H1 (cell line): Measurements from ENCODE around the gene LEFTY2. TPM values are rescaled to one million over a fixed set of nuclear protein-coding genes. Genes with fewer than 3 reads are reported as not detected.

Experiments
- CTCF ChIA-PET: fragments of 300-600 bp; sonication (Branson Sonifier 250); formaldehyde crosslinking; loops from one replicate; lab custom pipeline; 2021; ENCODE audit not compliant: partially characterized antibody; lab: Charles Lee
- POLR2A ChIA-PET: fragments of 300-600 bp; sonication (Branson Sonifier 250); formaldehyde crosslinking; loops from one replicate; lab custom pipeline; 2021; ENCODE audit warnings: inconsistent platforms; ENCODE audit not compliant: partially characterized antibody; lab: Charles Lee
- DNase-seq, 2 experiments: peaks; one replicate each; pipeline versions ENCODE4 v3.0.0 to v3.0.0-alpha.2; 2010 to 2022; ENCODE audit warnings: low spot score in 2 of 2, low read depth in 1 of 2, mixed read lengths in 1 of 2
- FAIRE-seq: peaks from 2 replicates; lab custom pipeline; 2011; peaks lifted over from hg19 to GRCh38; lab: Jason Lieb, UNC
- H2AFZ ChIP-seq: 2 replicates; pipeline ENCODE4 v1.8.1; 2012; ENCODE audit warnings: low read length, inconsistent platforms
- H2AK5ac ChIP-seq: 2 replicates; pipeline ENCODE4 v1.6.1; 2013; ENCODE audit warnings: low read depth, low read length
- H2BK120ac ChIP-seq: replicated peaks from 2 replicates; pipeline ENCODE3; 2013; ENCODE audit warnings: low read depth, low read length, inconsistent platforms
- H2BK12ac ChIP-seq: 2 replicates; pipeline ENCODE4 v1.6.1; 2013; ENCODE audit warnings: low read depth, low read length
- H2BK15ac ChIP-seq: 2 replicates; pipeline ENCODE4 v1.6.1; 2013; ENCODE audit warnings: low read length
- H2BK20ac ChIP-seq: 2 replicates; pipeline ENCODE4 v1.6.1; 2013; ENCODE audit warnings: low read length
- H2BK5ac ChIP-seq: 2 replicates; pipeline ENCODE4 v1.6.1; 2013; ENCODE audit warnings: low read depth, low read length
- H3K14ac ChIP-seq: 2 replicates; pipeline ENCODE4 v1.6.1; 2013; ENCODE audit warnings: inconsistent platforms; ENCODE audit not compliant: insufficient read length
- H3K18ac ChIP-seq: 2 replicates; pipeline ENCODE4 v1.6.1; 2013; ENCODE audit warnings: low read length; ENCODE audit errors: extremely low read depth
- H3K23ac ChIP-seq: 2 replicates; pipeline ENCODE4 v1.6.1; 2013; ENCODE audit warnings: inconsistent platforms; ENCODE audit not compliant: insufficient read length
- H3K23me2 ChIP-seq: 2 replicates; pipeline ENCODE4 v1.6.1; 2013; ENCODE audit warnings: low read depth, low read length
- H3K27ac ChIP-seq: 2 replicates; pipeline ENCODE4 v1.6.1; 2011; ENCODE audit warnings: low read depth, low read length, inconsistent platforms
- H3K27me3 ChIP-seq, 4 experiments: replicated peaks in 1 of 4; 1 replicate in 1 of 4; 2 replicates in 3 of 4; pipeline versions ENCODE4 v1.6.1 to v1.8.1; 2011 to 2013; ENCODE audit warnings: low read length in 3 of 4, mild to moderate bottlenecking in 3 of 4, inconsistent platforms in 2 of 4, mixed read lengths in 2 of 4, moderate library complexity in 1 of 4; ENCODE audit not compliant: control insufficient read depth in 3 of 4, insufficient read depth in 3 of 4; ENCODE audit errors: extremely low read depth in 1 of 4
- H3K36me3 ChIP-seq, 4 experiments: 2 replicates each; pipeline versions ENCODE4 v1.6.1 to v1.8.1; 2011 to 2013; ENCODE audit warnings: mild to moderate bottlenecking in 4 of 4, low read length in 3 of 4, moderate library complexity in 2 of 4, control low read depth in 1 of 4, inconsistent platforms in 1 of 4; ENCODE audit not compliant: insufficient read depth in 4 of 4, control insufficient read depth in 2 of 4
- H3K4ac ChIP-seq: replicated peaks from 2 replicates; pipeline ENCODE3; 2013; ENCODE audit warnings: low read length, low read depth, mixed read lengths, inconsistent platforms; ENCODE audit not compliant: insufficient read length
- H3K4me1 ChIP-seq, 4 experiments: replicated peaks in 1 of 4; 1 replicate in 1 of 4; 2 replicates in 3 of 4; pipeline versions ENCODE4 v1.6.1 to v1.8.1; 2011 to 2013; ENCODE audit warnings: low read length in 3 of 4, inconsistent platforms in 2 of 4, mixed read lengths in 1 of 4; ENCODE audit not compliant: insufficient read depth in 4 of 4, control insufficient read depth in 3 of 4
- H3K4me2 ChIP-seq, 2 experiments: 2 replicates each; pipeline versions ENCODE4 v1.6.1 to v1.8.1; 2011 to 2013; ENCODE audit warnings: low read depth in 2 of 2, low read length in 2 of 2, control low read depth in 1 of 2, inconsistent platforms in 1 of 2, mild to moderate bottlenecking in 1 of 2; ENCODE audit not compliant: insufficient read depth in 1 of 2
- H3K4me3 ChIP-seq, 4 experiments: fragments of 200-600, 300-600 bp in 1 of 4; sonication (generic), shearing (Covaris generic), sonication (Bioruptor Twin) in 1 of 4; 2 replicates each; pipeline versions ENCODE4 v1.5.1 to v1.8.1; 2011 to 2016; ENCODE audit warnings: low read length in 4 of 4, low read depth in 3 of 4, control low read depth in 2 of 4, inconsistent platforms in 2 of 4, mild to moderate bottlenecking in 2 of 4, mixed read lengths in 1 of 4, moderate library complexity in 1 of 4; ENCODE audit not compliant: insufficient read depth in 2 of 4; ENCODE audit errors: extremely low read depth in 1 of 4
- H3K56ac ChIP-seq: replicated peaks from 2 replicates; pipeline ENCODE3; 2013; ENCODE audit warnings: low read depth, mild to moderate bottlenecking, mixed read lengths, low read length, inconsistent platforms; ENCODE audit not compliant: insufficient read length
- H3K79me1 ChIP-seq: 2 replicates; pipeline ENCODE4 v1.6.1; 2013; ENCODE audit warnings: low read depth, low read length, control low read depth
- H3K79me2 ChIP-seq, 2 experiments: 2 replicates each; pipeline versions ENCODE4 v1.6.1 to v1.8.1; 2012 to 2013; ENCODE audit warnings: low read length in 2 of 2, mild to moderate bottlenecking in 2 of 2, inconsistent platforms in 1 of 2; ENCODE audit not compliant: insufficient read depth in 2 of 2, control insufficient read depth in 1 of 2
- H3K9ac ChIP-seq, 4 experiments: replicated peaks in 1 of 4; 1 replicate in 1 of 4; 2 replicates in 3 of 4; pipeline versions ENCODE4 v1.6.1 to v1.8.1; 2011 to 2013; ENCODE audit warnings: low read depth in 3 of 4, low read length in 3 of 4, control low read depth in 2 of 4, mild to moderate bottlenecking in 2 of 4, moderate library complexity in 2 of 4, inconsistent platforms in 1 of 4; ENCODE audit errors: extremely low read depth in 1 of 4
- H3K9me3 ChIP-seq, 2 experiments: 2 replicates each; pipeline versions ENCODE4 v1.6.1 to v1.8.1; 2012 to 2013; ENCODE audit warnings: mild to moderate bottlenecking in 2 of 2, moderate library complexity in 2 of 2, control low read depth in 1 of 2, inconsistent platforms in 1 of 2, low read depth in 1 of 2, low read length in 1 of 2, mixed read lengths in 1 of 2; ENCODE audit not compliant: insufficient read depth in 2 of 2
- H4K20me1 ChIP-seq, 2 experiments: replicated peaks in 1 of 2; 2 replicates each; pipeline versions ENCODE3 to v1.8.1; 2011 to 2013; ENCODE audit warnings: inconsistent platforms in 2 of 2, low read length in 2 of 2, mild to moderate bottlenecking in 1 of 2; ENCODE audit not compliant: insufficient read depth in 2 of 2, control insufficient read depth in 1 of 2
- H4K5ac ChIP-seq: 2 replicates; pipeline ENCODE4 v1.6.1; 2013; ENCODE audit warnings: low read length, low read depth, mixed read lengths, inconsistent platforms; ENCODE audit not compliant: insufficient read length
- H4K8ac ChIP-seq: 2 replicates; pipeline ENCODE4 v1.8.0; 2013; ENCODE audit warnings: mild to moderate bottlenecking, moderate library complexity, low read length, inconsistent platforms; ENCODE audit not compliant: insufficient read depth; ENCODE audit errors: extremely low read depth
- H4K91ac ChIP-seq: replicated peaks from 2 replicates; pipeline ENCODE3; 2013; ENCODE audit warnings: low read length, mixed read lengths, inconsistent platforms; ENCODE audit not compliant: insufficient read length
- BCL11A ChIP-seq, 2 experiments: IDR thresholded peaks; one replicate each; pipeline ENCODE4 v1.6.1; 2011; ENCODE audit warnings: low read depth in 2 of 2, low read length in 2 of 2, mild to moderate bottlenecking in 2 of 2
- E2F6 ChIP-seq: IDR thresholded peaks from 2 replicates; pipeline ENCODE4 v1.6.1; 2012; ENCODE audit warnings: inconsistent platforms
- EZH2 ChIP-seq: fragments of 200-600 bp; sonication (generic); IDR thresholded peaks from 2 replicates; pipeline ENCODE4 v1.7.1; 2012; ENCODE audit warnings: low read depth, mild to moderate bottlenecking, moderate library complexity, low read length, inconsistent platforms; ENCODE audit not compliant: severe bottlenecking
- GTF2F1 ChIP-seq: IDR thresholded peaks from 2 replicates; pipeline ENCODE4 v1.6.1; 2012; ENCODE audit warnings: low read depth, low read length, improper control_type of control experiment, borderline replicate concordance
- KDM5A ChIP-seq: fragments of 200-600 bp; IDR thresholded peaks from 2 replicates; pipeline ENCODE4 v1.7.1; 2012; ENCODE audit warnings: mild to moderate bottlenecking, low read length, inconsistent platforms, mixed read lengths
- NRF1 ChIP-seq: IDR thresholded peaks from 2 replicates; pipeline ENCODE4 v1.6.1; 2011; ENCODE audit warnings: mild to moderate bottlenecking, low read depth, low read length, improper control_type of control experiment
- PHF8 ChIP-seq: fragments of 200-600 bp; sonication (generic); conservative IDR thresholded peaks from 2 replicates; pipeline ENCODE4 v1.7.1; 2012; ENCODE audit warnings: low read depth, mild to moderate bottlenecking, inconsistent platforms, low read length, moderate library complexity
- RFX5 ChIP-seq: IDR thresholded peaks from 2 replicates; pipeline ENCODE4 v1.6.1; 2011; ENCODE audit warnings: low read depth, low read length, improper control_type of control experiment, borderline replicate concordance
- SP1 ChIP-seq: IDR thresholded peaks from 2 replicates; pipeline ENCODE4 v1.6.1; 2011; ENCODE audit warnings: low read depth, low read length
- WGBS, 2 experiments: shearing (Covaris generic) in 1 of 2; methylation state at CpG; one replicate each; pipeline versions ENCODE4 v1.1.6 to v1.1.7; 2013 to 2015; ENCODE audit warnings: low lambda C conversion rate in 2 of 2, mixed read lengths in 2 of 2, inconsistent platforms in 1 of 2, low coverage in 1 of 2, missing lambda C conversion rate in 1 of 2; ENCODE audit not compliant: insufficient replicate concordance in 2 of 2, insufficient coverage in 1 of 2, insufficient read length in 1 of 2; ENCODE audit errors: extremely low coverage in 1 of 2, missing lambda C conversion rate in 1 of 2; 5-methylcytosine and 5-hydroxymethylcytosine counted together
- polyA plus RNA-seq, 7 experiments: library from polyadenylated mRNA; depleted of rRNA in 3 of 7; stranded (reverse) in 5 of 7; unstranded in 2 of 7; fragments of >200 nt in 5 of 7; fragments of 200-250 nt in 2 of 7; gene quantifications; 1 replicate in 5 of 7; 2 replicates in 1 of 7; 4 replicates in 1 of 7; pipeline versions ENCODE4 v1.2.1 to v1.2.3, GENCODE V29; 2011 to 2013; ENCODE audit warnings: missing spikeins in 2 of 7, mixed read lengths in 2 of 7
- total RNA-seq: library from RNA; stranded (reverse); fragmentation: NEBNext Ultra II Directional; extraction: Animal tissue kit (Norgen Biotek cat#: 25700); gene quantifications from 2 replicates; pipeline ENCODE4 v1.2.1, GENCODE V29; 2021

Gene LEFTY2
- total and polyA plus RNA-seq, 2 of the 8 experiments (the other 6 are each of a cell fraction or from before 2014, with no cell fraction given): 2.6 to 4.3 TPM

GRCh38 chr1:225921734-225922709, 19.0 kb downstream of the LEFTY2 start:
- H3K36me3 ChIP-seq: peaks cover 9 to 46% (median 24%) of the 10 kb centered on the region in 4 experiments; a peak in 7 of 8 replicates
- H3K23me2 ChIP-seq: peaks cover 4% of the 10 kb centered on the region
- H3K79me2 ChIP-seq: peaks cover 5 to 15% of the 10 kb centered on the region in 2 experiments
- ChIA-PET CTCF (interaction anchor here (0.7 to 5.5 kb wide), 13 partner anchors 11 to 447 kb away, joined by 3 to 27 read pairs (median 4); no protein-coding TSS in a partner anchor), POLR2A (interaction anchor here (0.8 to 3.4 kb wide), 6 partner anchors 12 to 55 kb away, joined by 3 to 22 read pairs (median 6); partner anchors contain the start of genes LEFTY1 and TMEM63A)
- no peak overlapping the region for H2BK20ac ChIP-seq
- no peak overlapping the region for H3K23ac ChIP-seq
- no peak for TF ChIP-seq SP1
- TF ChIP-seq NRF1: no peak
- no peak for TF ChIP-seq PHF8
- no peak for TF ChIP-seq GTF2F1
- TF ChIP-seq E2F6: no peak
- no peak for TF ChIP-seq EZH2
- no peak for TF ChIP-seq KDM5A
- TF ChIP-seq BCL11A (IDR thresholded peaks at IDR 0.05; ENCODE audit: low read depth in 2 of 2, low read length in 2 of 2): no peak
- no peak for TF ChIP-seq RFX5
- peak overlapping the region in 1 of 4 experiments; percentile 45; a peak in 3 of 7 replicates for H3K9ac ChIP-seq
- no peak overlapping the region for H2BK15ac ChIP-seq
- no peak overlapping the region; the same call in 1 of the 2 replicates for H3K27ac ChIP-seq
- no peak overlapping the region for H4K91ac ChIP-seq
- no peaks in the 10 kb centered on the region for H3K9me3 ChIP-seq
- H3K79me1 ChIP-seq: peaks cover 11% of the 10 kb centered on the region
- no peak overlapping the region for H2BK12ac ChIP-seq
- H3K4ac ChIP-seq: no peak overlapping the region
- peak overlapping the region in 1 of 2 experiments; percentile 63; a peak in 1 of 4 replicates for H3K4me2 ChIP-seq
- no peak overlapping the region for H3K18ac ChIP-seq
- no peak overlapping the region for H2AFZ ChIP-seq
- no peak overlapping the region for H4K8ac ChIP-seq
- DNase-seq: no peak
- no peak overlapping the region for H3K14ac ChIP-seq
- no peak overlapping the region for H2AK5ac ChIP-seq
- no peak overlapping the region for H2BK120ac ChIP-seq
- 0 out of 2 replicates have a peak overlapping the region, but pooled peaks have one; percentile 13 for H2BK5ac ChIP-seq
- FAIRE-seq: no peak
- no peaks in the 10 kb centered on the region for H3K27me3 ChIP-seq
- peaks cover 0 to 9% (median 5%) of the 10 kb centered on the region in 4 experiments; a peak in 4 of 7 replicates for H3K4me1 ChIP-seq
- 97% methylated on average over 23 of the region's 23 CpGs; no CpG with 5 or more reads in 1 of the 2 experiments for WGBS, 2 experiments
- no peak overlapping the region for H3K4me3 ChIP-seq
- no peak overlapping the region for H3K56ac ChIP-seq
- peaks cover 3 to 4% of the 10 kb centered on the region in 2 experiments for H4K20me1 ChIP-seq
- H4K5ac ChIP-seq: no peak overlapping the region
